Mesenchymal stem cell (in vitro differentiated cells and primary cell): ENCODE measurements around the gene COBLL1. TPM values are rescaled to one million over a fixed set of nuclear protein-coding genes. Genes with fewer than 3 reads are reported as not detected.

ENCODE experiments used
- DNase-seq: peaks from one replicate; pipeline ENCODE4 v3.0.0-alpha.2; 2013
- H2AFZ ChIP-seq: one replicate; pipeline ENCODE4 v1.6.1; 2013; ENCODE audit warnings: low read depth, mild to moderate bottlenecking, control low read depth, inconsistent platforms, low read length, moderate library complexity
- H2AK5ac ChIP-seq: 2 replicates; pipeline ENCODE4 v1.6.1; 2013; ENCODE audit warnings: low read length, moderate library complexity, mild to moderate bottlenecking, inconsistent platforms; ENCODE audit not compliant: severe bottlenecking
- H2BK120ac ChIP-seq: one replicate; pipeline ENCODE4 v1.6.1; 2013; ENCODE audit warnings: low read depth, mild to moderate bottlenecking, inconsistent platforms, low read length, moderate library complexity
- H2BK12ac ChIP-seq, 2 experiments: one replicate each; pipeline ENCODE4 v1.6.1; 2013; ENCODE audit warnings: inconsistent platforms in 2 of 2, low read length in 2 of 2, mild to moderate bottlenecking in 2 of 2, moderate library complexity in 2 of 2, control low read depth in 1 of 2
- H2BK15ac ChIP-seq: one replicate; pipeline ENCODE4 v1.6.1; 2013; ENCODE audit warnings: mild to moderate bottlenecking, low read depth, inconsistent platforms; ENCODE audit not compliant: poor library complexity, severe bottlenecking
- H2BK5ac ChIP-seq: 2 replicates; pipeline ENCODE4 v1.6.1; 2013; ENCODE audit warnings: low read depth, mild to moderate bottlenecking, low read length, control low read depth, inconsistent platforms; ENCODE audit not compliant: poor library complexity, severe bottlenecking
- H3K14ac ChIP-seq, 2 experiments: one replicate each; pipeline ENCODE4 v1.6.1; 2013; ENCODE audit warnings: inconsistent platforms in 2 of 2, low read length in 2 of 2, control low read depth in 1 of 2, mild to moderate bottlenecking in 1 of 2, moderate library complexity in 1 of 2
- H3K18ac ChIP-seq, 2 experiments: one replicate each; pipeline ENCODE4 v1.6.1; 2013; ENCODE audit warnings: inconsistent platforms in 2 of 2, low read length in 2 of 2, control low read depth in 1 of 2, low read depth in 1 of 2, mild to moderate bottlenecking in 1 of 2
- H3K23ac ChIP-seq, 2 experiments: one replicate each; pipeline ENCODE4 v1.6.1; 2013; ENCODE audit warnings: inconsistent platforms in 2 of 2, low read length in 2 of 2, mild to moderate bottlenecking in 2 of 2, moderate library complexity in 2 of 2, control low read depth in 1 of 2
- H3K27ac ChIP-seq: 2 replicates; pipeline ENCODE4 v1.5.1; 2013; ENCODE audit warnings: mild to moderate bottlenecking, moderate library complexity, low read length, control low read depth, inconsistent platforms; ENCODE audit not compliant: poor library complexity, severe bottlenecking
- H3K27me3 ChIP-seq, 2 experiments: 2 replicates each; pipeline versions ENCODE4 v1.6.1 to v1.7.0; 2013; ENCODE audit warnings: low read length in 2 of 2, mild to moderate bottlenecking in 2 of 2, moderate library complexity in 2 of 2, control low read depth in 1 of 2, inconsistent platforms in 1 of 2; ENCODE audit not compliant: control insufficient read depth in 1 of 2, insufficient read depth in 1 of 2
- H3K36me3 ChIP-seq, 2 experiments: 2 replicates each; pipeline versions ENCODE4 v1.6.1 to v1.7.0; 2013; ENCODE audit warnings: low read length in 2 of 2, control low read depth in 1 of 2, inconsistent platforms in 1 of 2, low read depth in 1 of 2, mild to moderate bottlenecking in 1 of 2; ENCODE audit not compliant: insufficient read depth in 2 of 2, control insufficient read depth in 1 of 2
- H3K4ac ChIP-seq, 2 experiments: one replicate each; pipeline ENCODE4 v1.6.1; 2013; ENCODE audit warnings: inconsistent platforms in 2 of 2, low read length in 2 of 2, mild to moderate bottlenecking in 2 of 2, moderate library complexity in 2 of 2, control low read depth in 1 of 2, low read depth in 1 of 2
- H3K4me1 ChIP-seq: 2 replicates; pipeline ENCODE4 v1.6.1; 2013; ENCODE audit warnings: low read depth, low read length, control low read depth; ENCODE audit not compliant: control insufficient read depth, insufficient read depth
- H3K4me2 ChIP-seq: 2 replicates; pipeline ENCODE4 v1.6.1; 2013; ENCODE audit warnings: low read length, mild to moderate bottlenecking, inconsistent platforms; ENCODE audit not compliant: poor library complexity, severe bottlenecking
- H3K4me3 ChIP-seq, 2 experiments: 2 replicates each; pipeline versions ENCODE4 v1.5.1 to v1.7.0; 2013; ENCODE audit warnings: low read length in 2 of 2, mild to moderate bottlenecking in 2 of 2, control low read depth in 1 of 2, low read depth in 1 of 2; ENCODE audit not compliant: insufficient read depth in 1 of 2
- H3K79me1 ChIP-seq: replicated peaks from 2 replicates; pipeline ENCODE4 v1.6.1; 2013; ENCODE audit warnings: mild to moderate bottlenecking, control low read depth, low read length, inconsistent platforms; ENCODE audit not compliant: poor library complexity, severe bottlenecking
- H3K9ac ChIP-seq: 2 replicates; pipeline ENCODE4 v1.7.0; 2013; ENCODE audit warnings: mild to moderate bottlenecking, low read length, moderate library complexity
- H3K9me3 ChIP-seq: 2 replicates; pipeline ENCODE4 v1.7.0; 2013; ENCODE audit warnings: mild to moderate bottlenecking, low read length; ENCODE audit not compliant: control insufficient read depth
- H4K8ac ChIP-seq: one replicate; pipeline ENCODE4 v1.6.1; 2013; ENCODE audit warnings: inconsistent platforms, mild to moderate bottlenecking, low read length, moderate library complexity
- H4K91ac ChIP-seq: one replicate; pipeline ENCODE4 v1.6.1; 2013; ENCODE audit warnings: mild to moderate bottlenecking, low read length, inconsistent platforms
- WGBS: methylation state at CpG from one replicate; pipeline ENCODE4 v1.1.7; 2013; ENCODE audit warnings: mixed read lengths; 5-methylcytosine and 5-hydroxymethylcytosine counted together
- small RNA-seq: library from polyadenylated mRNA; stranded (forward); fragments of <200 nt; extraction: miRNeasy Mini kit (QIAGEN cat#:217004); gene quantifications from one replicate; pipeline ENCODE3, GENCODE V24; 2013; ENCODE audit warnings: low read depth

COBLL1 gene

DNA sequence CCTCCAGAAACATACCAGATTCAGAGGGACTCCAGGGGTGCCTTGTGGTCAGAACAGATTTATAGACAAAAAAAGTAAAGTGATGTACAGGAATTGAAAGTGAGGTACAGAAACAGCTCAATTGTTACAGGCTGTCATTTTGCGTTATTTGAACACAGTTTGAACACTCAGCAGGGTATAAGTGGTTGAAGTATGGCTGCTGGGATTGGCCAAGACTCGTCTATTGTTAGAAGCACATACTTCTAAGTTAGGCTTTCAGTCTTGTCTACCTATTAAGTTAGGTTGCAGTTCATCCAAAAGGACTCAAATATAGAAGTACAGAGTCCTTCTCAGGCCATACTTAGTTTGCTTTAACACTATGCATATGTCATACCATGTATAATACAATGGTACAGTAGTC lies 199.4 kb downstream of the COBLL1 start:
- no peak overlapping the region for H2BK15ac ChIP-seq
- no peak overlapping the region for H3K23ac ChIP-seq
- H3K4ac ChIP-seq = no peak overlapping the region
- H3K18ac ChIP-seq = no peak overlapping the region
- no peaks in the 10 kb centered on the region for H3K79me1 ChIP-seq
- no peak overlapping the region for H3K4me3 ChIP-seq
- no peak overlapping the region for H2AK5ac ChIP-seq
- H3K14ac ChIP-seq = no peak overlapping the region
- no peak overlapping the region for H4K91ac ChIP-seq
- no peaks in the 10 kb centered on the region for H3K9me3 ChIP-seq
- no peak overlapping the region for H2BK120ac ChIP-seq
- WGBS = 78% methylated on average over 2 of the region's 2 CpGs
- no peak overlapping the region for H2BK12ac ChIP-seq
- H3K36me3 ChIP-seq = no peaks in the 10 kb centered on the region
- H4K8ac ChIP-seq = no peak overlapping the region
- H3K27me3 ChIP-seq = no peaks in the 10 kb centered on the region
- H3K27ac ChIP-seq = no peak overlapping the region
- H2BK5ac ChIP-seq = no peak overlapping the region
- H3K9ac ChIP-seq = no peak overlapping the region
- H3K4me2 ChIP-seq = no peak overlapping the region
- H3K4me1 ChIP-seq = peaks cover 5% of the 10 kb centered on the region
- no peak overlapping the region for H2AFZ ChIP-seq
- no peak for DNase-seq

Small RNA genes lying within 50 kb of the gene (small RNA-seq; reads per million reads assigned to genes)
- gene RNA5SP110 (not detected), gene SNORA70F (not detected)
